Activated CD8-positive, alpha-beta memory T cell treated with anti-CD3 and anti-CD28 coated beads for 4 hours (primary cell): Measurements from ENCODE around the gene CPT1A.

Source experiments
- DNase-seq, 2 donors: peaks; one replicate each; pipeline ENCODE4 v3.0.0-alpha.2; 2020; ENCODE audit warnings: low read depth in 2 of 2

The CPT1A gene

DNA sequence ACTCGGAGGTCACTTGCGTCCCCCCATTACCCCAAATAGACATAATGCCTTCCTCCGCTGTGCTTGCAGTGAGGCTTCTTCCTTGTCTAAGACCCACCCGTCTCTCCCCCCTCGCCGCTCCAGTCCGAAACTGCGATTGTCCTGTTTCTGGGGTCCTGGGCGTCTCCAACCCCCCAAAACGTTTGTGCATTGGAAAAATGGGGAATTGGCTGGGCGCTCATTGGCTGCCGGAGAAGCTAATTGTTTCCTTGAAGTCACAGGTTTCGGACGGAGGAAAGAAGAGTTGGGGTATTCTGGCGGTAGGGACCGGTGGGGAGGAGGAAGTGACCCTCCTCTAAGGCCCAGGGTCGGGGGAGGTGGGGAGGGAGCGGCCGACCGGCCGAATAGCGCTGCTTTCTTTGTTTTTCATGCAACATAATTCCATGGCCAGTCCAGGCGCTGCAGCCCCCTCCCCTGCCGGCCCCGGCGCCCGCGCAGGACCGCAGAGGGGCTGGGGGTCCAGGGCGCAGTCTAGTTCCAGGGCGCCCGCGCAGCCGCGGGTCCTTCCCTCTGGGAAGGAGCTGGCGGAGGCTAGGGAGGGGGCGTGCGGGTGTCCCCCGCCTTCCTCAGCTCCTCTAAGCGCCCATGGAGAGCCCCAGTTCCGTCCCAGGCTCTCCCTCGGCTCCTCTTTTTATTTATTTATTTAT, 12.7 kb upstream of the CPT1A start:
- no peak for DNase-seq

DNA sequence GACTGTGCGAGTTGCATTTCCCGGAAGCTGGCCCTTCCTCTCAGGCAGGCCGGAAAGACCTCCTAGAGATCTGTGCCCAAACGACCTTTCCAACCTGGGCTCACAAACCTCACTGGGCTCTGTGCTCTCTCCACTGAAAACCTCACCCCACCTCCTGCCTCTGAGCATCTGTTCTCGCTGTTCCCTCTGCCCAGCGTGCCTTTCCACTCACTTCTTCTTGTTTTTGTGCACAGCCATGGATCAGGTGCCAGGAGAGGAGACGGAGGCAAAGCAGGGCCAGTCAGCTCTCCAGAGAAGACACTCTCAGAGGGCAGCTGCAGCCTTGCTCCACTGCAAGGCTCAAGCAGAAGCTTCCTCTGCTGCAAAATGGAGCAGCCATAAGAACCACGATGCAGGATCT, 10.9 kb upstream of the CPT1A start:
- DNase-seq: no peak

DNA sequence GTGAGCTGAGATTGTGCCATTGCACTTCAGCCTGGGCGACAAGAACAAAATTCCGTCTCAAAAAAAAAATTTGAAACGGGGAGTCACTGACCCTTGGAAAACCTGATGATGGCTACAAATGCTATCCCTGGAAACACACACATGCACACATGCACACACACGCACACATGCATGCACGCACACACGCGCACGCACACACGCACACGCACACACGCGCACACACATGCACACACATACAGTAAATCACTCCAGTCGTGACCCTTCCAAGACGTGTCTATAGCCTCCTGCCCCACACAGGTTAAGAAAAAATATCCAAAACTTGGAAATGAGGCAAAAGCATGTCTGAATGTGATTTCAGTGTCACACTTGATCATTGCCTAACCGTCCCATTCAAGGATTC, 6.7 kb upstream of the CPT1A start:
- DNase-seq: no peak

DNA sequence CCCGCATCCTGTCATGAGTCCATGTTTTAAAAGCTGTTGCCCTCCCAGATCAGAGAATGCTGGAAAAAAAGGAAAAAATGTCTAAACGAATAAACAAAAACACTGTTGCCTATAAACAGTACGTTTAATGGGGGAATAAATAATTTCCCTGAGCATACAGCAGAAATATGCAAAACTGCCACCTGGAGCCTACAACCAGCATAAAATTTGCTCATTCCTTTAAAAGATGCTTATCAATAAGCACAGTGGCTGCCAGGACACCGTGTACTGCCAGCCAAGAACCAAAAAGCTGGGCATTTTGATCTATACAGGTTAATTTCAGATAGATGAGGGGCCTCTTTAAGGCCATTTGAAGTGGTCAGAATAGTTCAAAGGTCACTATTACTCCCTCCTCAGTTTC, 5.7 kb upstream of the CPT1A start:
- no peak for DNase-seq

DNA sequence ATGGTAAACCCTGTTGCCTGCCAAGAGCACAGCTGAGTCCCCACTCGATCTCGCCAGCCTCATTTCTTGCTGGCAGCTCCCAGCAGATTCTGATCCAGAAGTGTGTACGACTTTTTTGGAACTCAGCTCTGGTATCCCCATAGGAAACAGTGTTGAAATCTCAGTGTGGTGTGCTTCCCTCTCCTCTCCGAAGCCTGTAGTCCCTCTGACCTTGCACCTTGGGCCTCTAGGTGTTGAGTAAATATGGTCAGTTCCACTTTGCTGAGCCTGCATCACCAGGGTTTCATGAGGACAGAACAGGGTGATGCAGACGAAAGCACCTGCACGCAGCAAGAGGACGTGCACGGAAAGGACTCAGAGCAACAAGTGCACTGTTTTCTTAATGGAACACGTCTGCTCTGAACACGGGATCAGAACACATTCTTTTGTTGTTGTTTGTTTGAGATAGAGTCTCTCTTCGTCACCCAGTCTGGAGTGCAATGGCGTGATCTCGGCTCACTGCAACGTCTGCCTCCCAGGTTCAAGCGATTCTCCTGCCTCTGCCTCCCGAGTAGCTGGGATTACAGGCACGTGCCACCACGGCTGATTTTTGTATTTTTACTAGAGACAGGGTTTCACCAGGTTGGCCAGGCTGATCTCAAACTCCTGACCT, 3.8 kb upstream of the CPT1A start:
- no peak for DNase-seq

DNA sequence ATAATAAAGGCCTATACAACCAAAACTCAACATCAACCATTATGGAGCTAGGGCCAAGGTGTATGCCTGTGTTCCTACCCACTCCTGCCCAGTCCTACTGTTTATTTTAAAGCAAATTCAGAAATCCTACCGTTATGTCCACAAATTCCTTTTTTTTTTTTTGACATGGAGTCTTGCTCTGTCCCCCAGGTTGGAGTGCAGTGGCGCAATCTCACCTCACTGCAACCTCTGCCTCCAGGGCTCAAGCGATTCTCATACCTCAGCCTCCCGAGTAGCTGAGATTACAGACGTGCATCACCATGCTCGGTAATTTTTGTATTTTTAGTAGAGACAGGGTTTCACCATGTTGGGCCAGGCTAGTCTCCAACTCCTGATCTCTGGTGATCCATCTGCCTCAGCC, 3.1 kb upstream of the CPT1A start:
- DNase-seq: no peak

DNA sequence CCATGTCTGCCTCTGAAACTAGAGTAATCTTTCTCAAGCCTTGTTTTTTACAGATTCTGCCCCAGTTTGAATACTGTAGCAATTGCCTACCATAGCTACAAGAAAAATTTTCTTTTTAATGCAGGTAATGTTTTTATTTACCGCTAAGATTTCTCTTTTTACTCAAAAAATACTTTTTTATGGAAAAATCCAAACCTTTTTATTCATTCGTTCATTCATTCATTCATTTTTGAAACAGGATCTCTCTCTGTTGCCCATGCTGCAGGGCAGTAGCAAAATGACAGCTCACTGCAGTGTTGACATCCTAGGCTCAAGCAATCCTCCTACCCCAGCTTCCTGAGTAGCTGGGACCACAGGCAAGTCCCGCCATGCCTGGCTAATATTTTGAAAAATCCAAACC, 2.7 kb upstream of the CPT1A start:
- no peak for DNase-seq

DNA sequence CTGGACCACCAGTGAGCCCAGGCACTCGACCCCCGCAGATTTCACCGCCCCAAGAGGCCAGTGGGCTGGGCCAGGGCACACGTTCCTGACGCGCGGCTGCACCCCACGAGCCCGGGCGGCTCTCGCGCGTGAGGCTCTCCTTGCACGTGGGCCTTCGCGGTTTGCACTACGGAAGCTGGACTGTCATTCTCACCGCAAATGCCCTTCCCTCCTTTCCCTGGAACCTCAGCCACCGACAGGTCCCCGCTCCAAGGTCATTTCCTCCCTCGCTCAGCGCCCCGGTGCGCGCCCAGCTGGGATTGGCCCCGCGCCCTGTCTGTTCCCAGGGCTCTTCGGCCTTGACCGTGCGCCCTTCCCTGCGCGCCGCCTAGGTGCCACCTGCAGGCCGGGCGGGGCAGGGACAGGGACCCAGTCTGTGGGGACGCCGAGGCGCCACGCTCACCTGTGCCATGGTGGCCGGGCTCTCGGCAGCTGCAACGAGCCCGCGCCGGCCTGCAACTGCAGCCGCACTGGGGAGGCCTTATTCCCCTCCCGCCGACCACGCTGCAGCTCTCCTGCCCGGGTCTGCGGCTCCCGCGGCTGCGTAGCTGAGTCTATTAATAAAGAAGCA, 2.1 kb upstream of the CPT1A start:
- peak in 1 of 2 donors; percentile 48 for DNase-seq

DNA sequence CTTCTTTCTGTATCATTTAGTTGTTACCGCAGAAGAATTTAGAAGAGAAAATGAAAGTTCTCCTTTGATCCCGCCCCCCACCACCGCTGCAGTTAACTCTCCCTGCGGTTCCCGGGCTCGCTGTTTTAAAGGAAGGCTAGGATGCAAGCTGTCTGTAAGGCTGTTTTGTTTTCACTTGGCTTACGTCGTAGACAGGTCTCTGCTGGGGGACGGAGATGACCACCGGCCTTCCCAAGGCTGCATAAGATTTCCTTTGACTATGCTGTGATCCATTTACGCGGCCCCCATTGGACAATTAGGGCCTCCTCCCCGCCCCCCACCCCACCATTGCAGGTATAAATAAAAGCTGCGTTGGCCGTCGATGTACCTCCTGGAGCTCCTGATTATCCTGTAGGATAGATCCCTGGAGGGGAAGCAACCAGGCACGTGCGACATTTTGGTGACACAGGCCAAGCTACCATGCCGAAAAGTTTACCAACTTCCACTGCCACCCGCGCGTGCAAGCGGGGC, 1.4 kb upstream of the CPT1A start:
- no peak for DNase-seq

DNA sequence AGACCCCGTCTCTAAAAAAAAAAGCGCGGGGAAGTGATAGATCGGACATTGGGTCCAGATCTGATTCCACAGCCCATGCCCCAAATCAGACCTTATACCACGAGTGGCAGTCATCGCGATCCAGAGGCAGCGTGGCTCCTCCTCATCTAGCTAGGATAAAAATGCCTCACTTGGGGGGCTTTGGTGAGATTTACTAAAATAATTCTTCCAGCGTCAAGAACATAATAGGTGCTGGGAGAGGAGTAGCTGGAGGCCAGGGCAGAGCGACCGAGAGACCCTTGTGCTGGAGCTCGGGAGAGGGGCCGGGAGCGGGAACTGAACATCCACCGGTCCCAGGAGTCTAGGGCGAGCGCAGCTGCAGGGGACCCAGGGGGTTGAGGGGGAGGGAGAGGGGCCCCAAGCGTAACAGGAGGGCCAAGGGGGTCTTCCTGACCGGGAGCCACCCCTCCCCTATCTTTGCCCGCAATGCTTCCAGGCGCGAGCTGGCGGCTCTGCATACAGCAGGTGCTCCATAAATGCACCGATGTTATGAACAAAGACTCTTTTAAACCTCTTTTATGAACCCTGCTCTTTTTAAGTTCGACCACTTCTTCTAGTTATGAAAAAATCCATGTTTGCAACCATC, 823 bp upstream of the CPT1A start:
- no peak for DNase-seq

DNA sequence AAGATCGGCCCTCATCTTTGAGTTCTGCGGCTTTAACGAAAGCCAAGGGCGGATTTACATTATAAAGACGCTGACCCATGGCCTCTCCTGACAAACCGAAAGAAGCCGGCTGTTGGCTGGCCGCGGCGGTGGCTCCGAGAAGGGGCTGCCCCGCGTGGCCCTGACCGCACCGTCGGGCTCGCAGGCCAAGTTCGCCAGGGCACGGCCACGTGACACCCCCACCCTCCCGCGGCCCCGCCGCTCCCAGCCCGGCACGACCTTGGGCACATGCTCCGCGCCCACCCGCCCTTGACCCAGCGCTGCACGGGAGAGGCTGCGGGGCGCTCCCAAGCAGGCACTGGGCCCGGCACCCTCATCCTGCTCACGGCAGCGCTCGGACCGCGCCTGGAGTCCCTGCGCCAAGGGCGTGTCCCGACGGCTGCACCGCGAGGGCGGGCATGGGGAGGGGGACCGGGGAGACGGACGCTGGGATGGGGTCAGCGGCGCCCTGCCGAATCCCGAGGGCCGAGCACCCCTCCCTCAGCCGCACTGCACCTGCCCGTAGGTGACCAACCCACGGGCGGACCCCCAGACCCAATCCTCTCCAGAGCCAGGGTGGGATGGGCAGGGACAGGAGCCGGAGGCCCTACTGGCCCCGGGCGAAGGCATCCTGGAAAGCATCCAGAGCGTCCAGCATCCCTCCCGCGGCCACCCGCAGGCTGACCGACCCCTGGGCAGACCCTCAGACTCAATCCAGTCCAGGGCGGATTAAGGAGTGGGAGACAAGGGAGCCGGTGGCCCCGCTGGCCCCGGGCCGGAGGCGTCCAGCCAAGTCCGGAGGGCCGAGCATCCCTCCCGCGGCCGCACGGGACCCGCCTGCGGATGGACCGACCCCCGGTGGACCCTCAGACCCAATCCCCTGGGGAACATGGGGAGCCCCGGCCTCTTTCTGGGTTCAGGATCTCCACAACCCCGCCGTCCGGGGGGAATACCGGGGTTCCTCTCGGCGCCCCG, 759 bp downstream of the CPT1A start:
- no peak for DNase-seq

DNA sequence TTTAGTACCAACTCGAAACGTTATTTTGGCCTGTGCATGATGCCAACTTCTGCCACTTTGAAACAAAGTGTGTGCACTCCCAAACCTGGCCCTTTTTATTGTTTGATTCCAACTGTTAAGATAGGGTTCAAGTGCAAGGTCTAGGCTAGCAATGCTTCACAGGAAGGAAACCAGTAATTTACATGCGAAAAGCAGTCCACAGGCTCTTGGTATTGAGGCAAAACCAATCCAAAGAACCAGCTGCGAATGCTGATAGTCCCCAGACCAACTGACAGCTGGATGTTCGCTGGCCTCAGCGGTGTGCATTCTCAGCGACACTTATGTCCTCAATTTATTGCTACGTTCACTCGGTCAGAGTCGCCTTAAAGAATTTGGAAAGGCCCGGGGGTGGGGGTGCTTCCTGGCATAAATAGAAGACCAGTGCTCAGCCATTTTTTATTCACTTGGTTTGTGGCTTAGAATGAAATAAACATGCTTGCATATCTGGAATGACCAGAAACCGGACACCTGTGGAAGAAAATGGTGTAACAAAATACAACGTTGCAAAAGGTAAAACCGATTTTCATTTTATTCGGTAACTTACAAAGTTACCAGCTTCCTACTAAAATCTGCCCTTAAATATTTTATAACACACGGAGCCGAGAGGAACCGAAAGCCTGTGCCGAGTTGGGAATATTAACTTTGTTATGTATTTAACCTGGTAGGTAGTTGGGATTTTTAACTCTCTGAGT, 1.6 kb downstream of the CPT1A start:
- DNase-seq: no peak

DNA sequence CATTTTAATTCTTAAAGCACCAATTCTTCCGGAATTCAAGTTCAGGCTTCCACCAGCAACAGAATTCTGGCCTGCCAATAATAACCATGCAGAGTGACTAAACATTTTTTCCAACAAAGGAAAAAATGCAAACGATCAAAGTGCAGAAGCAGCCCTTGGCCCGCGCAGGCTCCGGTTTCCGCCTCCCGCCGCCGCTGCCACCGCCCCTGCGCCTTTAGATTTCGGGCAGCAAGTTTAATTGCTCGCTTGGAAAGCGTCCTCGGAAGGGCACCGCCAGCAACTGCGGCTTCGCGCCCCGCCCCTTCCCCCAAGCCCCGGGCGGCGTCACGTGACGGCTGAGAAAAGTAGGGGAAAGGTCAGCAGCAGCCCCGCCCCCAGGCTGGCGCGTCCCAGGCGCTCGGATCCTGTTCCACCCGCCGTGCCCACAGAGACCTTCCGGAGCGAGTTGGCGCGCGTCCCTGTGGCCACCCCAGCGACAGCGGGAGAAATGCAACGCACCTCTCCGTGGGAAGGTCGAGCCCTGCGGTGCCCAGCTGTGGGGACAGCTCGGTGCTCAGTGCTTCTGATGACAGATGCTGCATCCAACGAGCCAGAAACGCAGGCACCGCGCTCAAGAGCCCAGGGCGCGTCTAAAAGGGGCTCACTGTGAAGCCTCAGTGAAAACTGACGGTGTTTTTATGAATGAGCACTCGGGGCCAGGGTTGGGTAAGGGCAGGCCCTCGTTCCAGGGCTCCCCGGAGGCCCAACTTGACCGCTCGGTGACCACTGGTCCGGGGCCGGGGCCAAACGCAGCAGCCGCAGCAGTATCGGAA, 2.5 kb downstream of the CPT1A start:
- peak; percentile 88 for DNase-seq

DNA sequence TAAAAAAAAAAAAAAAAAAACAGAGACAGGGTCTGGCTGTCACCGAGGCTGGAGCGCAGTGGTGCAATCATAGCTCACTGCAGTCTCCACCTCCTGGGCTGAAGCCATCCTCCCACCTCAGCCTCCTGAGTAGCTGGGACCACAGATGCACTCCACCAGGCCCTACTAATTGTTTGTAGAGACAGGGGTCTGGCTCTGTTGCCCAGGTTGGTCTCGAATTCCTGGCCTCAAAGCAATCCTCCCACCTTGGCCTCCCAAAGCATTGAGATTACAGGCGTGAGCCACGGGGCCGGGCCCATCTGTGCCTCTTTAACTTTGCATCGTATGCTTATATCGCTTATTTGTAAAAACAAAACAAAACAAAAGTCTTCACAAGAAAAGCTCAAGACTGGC, 3.1 kb downstream of the CPT1A start:
- no peak for DNase-seq

DNA sequence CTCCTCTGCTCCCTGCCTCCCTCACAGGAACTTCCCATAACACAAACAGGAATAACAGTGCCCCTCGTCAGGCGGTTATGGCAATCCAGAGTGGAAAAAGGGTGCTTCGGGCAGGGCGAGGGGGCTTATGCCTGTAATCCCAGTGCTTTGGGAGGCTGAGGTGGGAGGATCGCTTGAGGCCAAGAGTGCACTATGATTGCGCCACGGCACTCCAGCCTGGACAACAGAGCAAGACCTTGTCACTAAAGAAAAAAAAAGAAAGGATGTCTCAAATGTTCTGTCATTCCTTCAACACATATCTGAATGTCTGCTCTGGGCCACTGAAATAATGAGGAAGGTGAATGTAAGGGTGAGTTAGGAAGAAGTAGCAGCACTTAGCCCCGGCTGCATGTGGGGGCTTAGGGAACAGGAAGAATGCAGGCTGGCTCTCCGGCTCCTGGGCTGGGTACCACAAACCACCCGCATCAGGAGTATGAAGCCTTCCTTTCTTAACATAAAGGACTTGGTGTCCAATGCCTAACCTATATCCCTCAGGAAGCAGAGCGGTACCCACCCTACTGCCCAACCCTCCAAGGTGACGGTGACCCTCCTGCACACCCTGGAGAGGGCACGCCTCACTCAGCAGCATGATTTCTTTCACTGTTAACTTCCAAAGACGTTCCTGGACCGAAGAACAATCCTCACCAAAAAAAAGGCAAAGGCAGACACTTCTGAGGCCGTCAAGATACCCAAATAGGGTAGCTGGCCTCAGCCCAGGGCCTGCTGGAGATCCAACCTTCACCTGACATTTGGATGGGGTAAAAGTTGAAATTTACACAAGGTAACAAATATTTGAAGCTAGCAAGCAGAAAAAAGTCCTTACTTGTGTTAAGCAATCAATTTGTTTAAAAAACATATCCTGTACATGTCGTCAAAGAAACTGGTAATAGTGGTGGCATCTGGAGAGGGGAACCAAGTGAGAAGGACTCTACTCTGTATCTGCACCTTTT, 3.8 kb downstream of the CPT1A start:
- DNase-seq: no peak

DNA sequence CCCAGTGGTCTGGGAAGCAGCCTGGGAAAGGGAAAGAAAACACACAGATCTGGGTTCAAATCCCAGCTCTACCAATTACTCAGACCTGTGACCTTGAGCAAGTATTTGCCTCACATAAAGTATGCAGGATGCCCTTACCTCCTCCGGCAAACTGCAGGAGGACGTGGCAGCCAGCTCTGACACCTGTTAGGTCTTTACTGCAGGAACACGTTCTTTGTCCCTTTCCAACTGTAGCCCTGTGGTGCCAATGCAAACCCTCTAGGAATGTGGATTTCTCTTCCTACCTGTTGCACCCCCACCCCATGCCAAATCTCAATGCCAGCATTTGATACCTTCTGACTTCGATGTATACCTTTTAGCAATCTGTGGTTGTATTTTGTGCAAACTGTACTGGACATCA, 6.0 kb downstream of the CPT1A start:
- DNase-seq: no peak

DNA sequence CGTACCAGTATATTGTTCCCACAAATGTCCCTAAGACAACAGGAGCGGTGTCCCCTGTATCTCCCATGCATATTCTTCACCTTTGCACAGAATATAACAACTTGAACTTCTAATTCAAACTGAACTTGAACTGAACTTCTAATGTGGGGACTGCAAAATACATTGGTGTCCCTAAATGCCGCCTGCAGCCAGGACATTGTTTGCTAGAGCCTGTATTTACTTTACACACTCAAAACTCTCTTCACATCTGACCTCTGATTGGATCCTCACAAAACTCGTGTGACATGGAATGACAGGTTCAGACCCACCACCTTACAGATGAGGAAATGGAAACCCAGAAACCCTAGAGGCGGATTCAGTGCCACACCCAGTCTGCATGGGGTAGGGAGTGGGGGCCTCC, 6.4 kb downstream of the CPT1A start:
- DNase-seq: no peak

DNA sequence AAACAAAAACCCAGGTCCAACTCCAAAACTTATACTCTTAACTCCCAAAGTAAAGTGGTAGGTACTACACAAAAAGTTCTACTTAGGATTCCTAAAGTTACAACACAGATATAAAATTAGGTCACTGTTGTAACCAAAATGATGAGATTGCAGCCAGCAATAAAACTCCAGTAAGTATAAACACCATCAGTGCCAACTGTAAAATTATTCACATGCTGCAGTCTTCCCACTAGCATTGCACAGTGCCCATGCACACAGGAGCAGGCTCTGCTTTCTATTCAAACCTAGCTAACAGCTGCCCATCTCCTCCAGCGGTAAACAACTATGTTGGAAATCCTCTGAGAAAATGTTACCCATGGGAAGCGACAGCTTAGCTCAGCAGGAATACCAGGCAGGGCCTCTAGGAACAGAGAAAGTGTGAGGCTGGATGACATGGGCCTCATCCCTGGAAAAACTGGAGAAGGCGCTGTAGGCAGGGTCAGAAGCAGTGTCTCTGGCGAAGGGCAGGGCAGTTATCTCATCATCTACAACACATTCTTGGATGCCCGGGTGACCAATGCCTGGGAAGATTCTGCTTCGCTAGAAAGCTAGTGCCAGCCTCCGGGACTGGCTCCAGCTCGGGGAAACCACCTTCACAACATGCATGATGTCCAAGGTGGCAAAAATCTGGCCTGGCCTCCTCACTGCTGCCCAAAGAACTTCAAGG, 9.1 kb downstream of the CPT1A start:
- DNase-seq: no peak
